HepG2 (cell line): ENCODE results near the gene HOMEZ. TPM values are rescaled to one million over a fixed set of nuclear protein-coding genes. Genes with fewer than 3 reads are reported as not detected.
A peak's percentile ranks its signal among the peaks of the same experiment; 100 is the strongest.

Experiments
- AGO2 ChIP-seq: fragments of 200-400 bp; formaldehyde crosslinking; optimal IDR thresholded peaks from 2 replicates; pipeline ENCODE3; 2017; ENCODE audit warnings: mild to moderate bottlenecking, low read depth, low read length, moderate library complexity
- AKAP8 ChIP-seq: sonication (generic); formaldehyde crosslinking; IDR thresholded peaks from 2 replicates; pipeline ENCODE4 v1.5.1; 2020; ENCODE audit warnings: mild to moderate bottlenecking, missing genetic modification reagents
- HNF4A ChIP-seq: sonication (generic); formaldehyde crosslinking; IDR thresholded peaks from 2 replicates; pipeline ENCODE4 v1.4.0; 2020; ENCODE audit warnings: missing genetic modification reagents
- SPEN ChIP-seq: sonication (generic); formaldehyde crosslinking; IDR thresholded peaks from 2 replicates; pipeline ENCODE4 v1.5.1; 2020; ENCODE audit warnings: low read depth, mild to moderate bottlenecking, missing genetic modification reagents
- TBX2 ChIP-seq: sonication (generic); formaldehyde crosslinking; IDR thresholded peaks from 2 replicates; pipeline ENCODE4 v1.5.0; 2020; ENCODE audit warnings: missing genetic modification reagents, mild to moderate bottlenecking, borderline replicate concordance
- ZBTB20 ChIP-seq: sonication (generic); formaldehyde crosslinking; IDR thresholded peaks from 2 replicates; pipeline ENCODE4 v1.8.1; 2023; ENCODE audit warnings: missing genetic modification reagents, low read depth, mild to moderate bottlenecking, borderline replicate concordance
- ZFYVE20 ChIP-seq: sonication (generic); formaldehyde crosslinking; IDR thresholded peaks from 2 replicates; pipeline ENCODE4 v1.8.0; 2023; ENCODE audit warnings: low read depth, mild to moderate bottlenecking, moderate library complexity, missing genetic modification reagents, borderline replicate concordance
- ZNF318 ChIP-seq: sonication (generic); formaldehyde crosslinking; IDR thresholded peaks from 2 replicates; pipeline ENCODE4 v1.4.0; 2020; ENCODE audit warnings: mild to moderate bottlenecking, missing genetic modification reagents
- ZNF768 ChIP-seq: sonication (generic); formaldehyde crosslinking; IDR thresholded peaks from 2 replicates; pipeline ENCODE4 v1.4.0; 2020; ENCODE audit warnings: missing genetic modification reagents
- ZNF800 ChIP-seq: sonication (generic); formaldehyde crosslinking; IDR thresholded peaks from 2 replicates; pipeline ENCODE4 v1.4.0; 2020; ENCODE audit warnings: missing genetic modification reagents
- polyA plus RNA-seq, 8 experiments: library from polyadenylated mRNA; depleted of rRNA in 3 of 8; stranded (reverse) in 7 of 8; unstranded in 1 of 8; fragments of >200 nt; fragmentation: Illumina TruSeq in 4 of 8; extraction: Trizol in 4 of 8; gene quantifications; 2 replicates each; pipeline versions ENCODE4 v1.2.1 to v1.2.3, GENCODE V29; 2011 to 2016; ENCODE audit warnings: low read depth in 4 of 8, missing spikeins in 1 of 8, mixed read lengths in 1 of 8; ENCODE audit not compliant: insufficient read depth in 1 of 8
- total RNA-seq, 5 experiments: library from RNA; depleted of rRNA; stranded (reverse); fragments of >200 nt; fragmentation: Illumina TruSeq; extraction: Trizol; gene quantifications; 2 replicates each; pipeline ENCODE4 v1.2.3, GENCODE V29; 2016; ENCODE audit warnings: low read depth in 1 of 5
- TF ChIP-seq, protein P1 (sequence below): sonication (generic); formaldehyde crosslinking; IDR thresholded peaks from 2 replicates; pipeline ENCODE4 v1.5.1; 2020; ENCODE audit warnings: mild to moderate bottlenecking, missing genetic modification reagents
- TF ChIP-seq, protein P2 (sequence below): sonication (generic); formaldehyde crosslinking; IDR thresholded peaks from 2 replicates; pipeline ENCODE4 v1.5.0; 2020; ENCODE audit warnings: missing genetic modification reagents

Gene HOMEZ
- total and polyA plus RNA-seq, 2 of the 13 experiments (the other 11 are each of a cell fraction or from before 2014, with no cell fraction given), result 14.5 to 31.8 TPM

DNA sequence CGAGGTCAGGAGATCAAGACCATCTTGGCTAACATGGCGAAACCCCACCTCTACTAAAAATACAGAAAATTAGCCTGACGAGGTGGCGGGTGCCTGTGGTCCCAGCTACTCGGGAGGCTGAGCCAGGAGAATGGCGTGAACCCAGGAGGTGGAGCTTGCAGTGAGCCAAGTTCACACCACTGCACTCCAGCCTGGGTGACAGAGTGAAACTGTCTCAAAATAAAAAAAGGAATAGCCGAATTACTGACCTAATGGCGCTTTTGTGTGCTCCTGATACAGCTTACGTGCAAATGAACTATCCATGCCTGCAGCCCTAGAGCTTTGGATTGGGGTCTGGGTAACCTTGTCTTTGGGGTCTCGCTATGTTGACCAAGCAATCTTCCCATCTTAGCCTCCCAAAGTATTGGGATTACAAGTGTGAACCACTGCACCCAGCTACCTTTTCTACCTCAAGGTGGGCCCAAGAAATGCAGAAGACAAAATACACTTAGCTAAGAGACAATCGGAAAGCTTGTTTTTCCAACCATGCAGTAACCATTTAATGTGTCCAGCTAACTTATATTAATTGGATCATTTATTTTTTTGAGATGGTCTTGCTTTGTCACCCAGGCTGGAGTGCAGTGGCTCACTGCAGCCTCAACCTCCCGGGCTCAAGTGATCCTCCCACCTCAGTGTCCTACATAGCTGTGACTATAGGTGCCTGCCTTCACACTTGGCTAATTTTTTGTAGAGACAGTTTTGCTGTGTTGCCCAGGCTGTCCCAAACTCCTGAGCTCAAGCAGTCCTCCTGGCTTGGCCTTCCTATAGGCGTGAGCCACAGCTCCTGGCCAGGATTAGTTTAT lies 40.8 kb upstream of the HOMEZ start (continued):
- TF ChIP-seq SPEN (CRISPR knock-in tag), result 0 out of 2 replicates have a peak, but pooled peaks have one; percentile 27
- TF ChIP-seq HNF4A (CRISPR knock-in tag), result no peak
- no peak for TF ChIP-seq ZNF800 (CRISPR knock-in tag)
- TF ChIP-seq AGO2, result peak; percentile 97
- TF ChIP-seq, protein P1, sequence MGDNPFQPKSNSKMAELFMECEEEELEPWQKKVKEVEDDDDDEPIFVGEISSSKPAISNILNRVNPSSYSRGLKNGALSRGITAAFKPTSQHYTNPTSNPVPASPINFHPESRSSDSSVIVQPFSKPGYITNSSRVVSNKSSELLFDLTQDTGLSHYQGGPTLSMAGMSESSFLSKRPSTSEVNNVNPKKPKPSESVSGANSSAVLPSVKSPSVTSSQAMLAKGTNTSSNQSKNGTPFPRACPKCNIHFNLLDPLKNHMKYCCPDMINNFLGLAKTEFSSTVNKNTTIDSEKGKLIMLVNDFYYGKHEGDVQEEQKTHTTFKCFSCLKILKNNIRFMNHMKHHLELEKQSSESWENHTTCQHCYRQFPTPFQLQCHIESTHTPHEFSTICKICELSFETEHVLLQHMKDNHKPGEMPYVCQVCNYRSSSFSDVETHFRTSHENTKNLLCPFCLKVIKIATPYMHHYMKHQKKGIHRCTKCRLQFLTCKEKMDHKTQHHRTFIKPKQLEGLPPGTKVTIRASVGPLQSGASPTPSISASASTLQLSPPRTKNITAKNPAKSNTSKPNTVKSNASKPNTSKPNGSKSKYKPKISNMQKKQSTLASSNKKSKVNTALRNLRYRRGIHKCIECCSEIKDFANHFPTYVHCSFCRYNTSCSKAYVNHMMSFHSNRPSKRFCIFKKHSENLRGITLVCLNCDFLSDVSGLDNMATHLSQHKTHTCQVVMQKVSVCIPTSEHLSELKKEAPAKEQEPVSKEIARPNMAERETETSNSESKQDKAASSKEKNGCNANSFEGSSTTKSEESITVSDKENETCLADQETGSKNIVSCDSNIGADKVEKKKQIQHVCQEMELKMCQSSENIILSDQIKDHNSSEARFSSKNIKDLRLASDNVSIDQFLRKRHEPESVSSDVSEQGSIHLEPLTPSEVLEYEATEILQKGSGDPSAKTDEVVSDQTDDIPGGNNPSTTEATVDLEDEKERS (CRISPR knock-in tag), result peak; percentile 72; the same call in 1 of the 2 replicates
- TF ChIP-seq ZNF768 (CRISPR knock-in tag), result peak; percentile 60; the same call in 1 of the 2 replicates
- TF ChIP-seq ZBTB20 (CRISPR knock-in tag), result no peak
- peak; percentile 75; the same call in 1 of the 2 replicates for TF ChIP-seq ZNF318 (CRISPR knock-in tag)
- peak; percentile 73; the same call in 1 of the 2 replicates for TF ChIP-seq AKAP8 (CRISPR knock-in tag)
- TF ChIP-seq, protein P2, sequence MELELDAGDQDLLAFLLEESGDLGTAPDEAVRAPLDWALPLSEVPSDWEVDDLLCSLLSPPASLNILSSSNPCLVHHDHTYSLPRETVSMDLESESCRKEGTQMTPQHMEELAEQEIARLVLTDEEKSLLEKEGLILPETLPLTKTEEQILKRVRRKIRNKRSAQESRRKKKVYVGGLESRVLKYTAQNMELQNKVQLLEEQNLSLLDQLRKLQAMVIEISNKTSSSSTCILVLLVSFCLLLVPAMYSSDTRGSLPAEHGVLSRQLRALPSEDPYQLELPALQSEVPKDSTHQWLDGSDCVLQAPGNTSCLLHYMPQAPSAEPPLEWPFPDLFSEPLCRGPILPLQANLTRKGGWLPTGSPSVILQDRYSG, result 0 out of 2 replicates have a peak, but pooled peaks have one; percentile 48
- TF ChIP-seq TBX2, result 0 out of 2 replicates have a peak, but pooled peaks have one; percentile 23
- 0 out of 2 replicates have a peak, but pooled peaks have one; percentile 28 for TF ChIP-seq ZFYVE20 (CRISPR knock-in tag)
